HCT116 (cell line): ENCODE measurements around the gene AUTS2. TPM values are rescaled to one million over a fixed set of nuclear protein-coding genes. Genes with fewer than 3 reads are reported as not detected.

ENCODE experiments used
- ATAC-seq: fragments of 200-7000 bp; cut with Tn5 transposase; 2 replicates; pipeline ENCODE4 v1.9.1; 2020; ENCODE audit warnings: mild to moderate bottlenecking, moderate library complexity
- BruUV-seq: library from RNA; stranded (reverse); fragments of 400-500 nt; replicated peaks from 2 replicates; lab custom pipeline; 2021; lab: Mats Ljungman, UMichigan
- CTCF ChIA-PET: fragments of 300-600 bp; sonication (Branson Sonifier 250); formaldehyde crosslinking; loops from one replicate; lab custom pipeline; 2021; ENCODE audit warnings: antibody characterized with exemption; lab: Charles Lee
- POLR2A ChIA-PET: fragments of 300-600, 350-600 bp; sonication (Branson Sonifier 250); formaldehyde crosslinking; loops from one replicate; lab custom pipeline; 2021; ENCODE audit warnings: antibody characterized with exemption; lab: Charles Lee
- RAD21 ChIA-PET, 2 experiments: fragments of 300-600 bp; sonication (Branson Sonifier 250); formaldehyde crosslinking; loops; one replicate each; lab custom pipeline; 2023; ENCODE audit warnings: low total read pairs in 2 of 2; ENCODE audit not compliant: uncharacterized antibody in 2 of 2, unreplicated experiment in 2 of 2, low non-redundant PET in 1 of 2; lab: Charles Lee
- DNase-seq: peaks from one replicate; pipeline ENCODE4 v3.0.0-alpha.2; 2010; ENCODE audit warnings: low read depth, low spot score
- H2AFZ ChIP-seq: fragments of 200-600 bp; shearing (Covaris generic), sonication (generic); 2 replicates; pipeline ENCODE4 v1.6.1; 2017; ENCODE audit warnings: low read depth, mixed run types, mixed read lengths, antibody characterized with exemption, low read length; ENCODE audit not compliant: poor library complexity, severe bottlenecking
- H3K27ac ChIP-seq: 2 replicates; pipeline ENCODE4 v1.5.1; 2012; ENCODE audit warnings: low read depth, low read length
- H3K27me3 ChIP-seq: fragments of 200-600 bp; sonication (generic); 2 replicates; pipeline ENCODE4 v1.6.1; 2016; ENCODE audit warnings: mixed run types, low read length, mixed read lengths; ENCODE audit not compliant: insufficient read depth
- H3K36me3 ChIP-seq, 2 experiments: fragments of 200-500 bp in 1 of 2; fragments of 200-600 bp in 1 of 2; sonication (Bioruptor generic) in 1 of 2; sonication (generic) in 1 of 2; 2 replicates each; pipeline versions ENCODE4 v1.5.1 to v1.6.1; 2014 to 2016; ENCODE audit warnings: low read length in 2 of 2, inconsistent platforms in 1 of 2, mixed read lengths in 1 of 2, mixed run types in 1 of 2; ENCODE audit not compliant: insufficient read depth in 2 of 2, control insufficient read depth in 1 of 2
- H3K4me1 ChIP-seq, 2 experiments: fragments of 200-600 bp in 1 of 2; sonication (generic) in 1 of 2; 2 replicates each; pipeline versions ENCODE4 v1.5.1 to v1.6.1; 2012 to 2017; ENCODE audit warnings: low read length in 2 of 2, inconsistent platforms in 1 of 2, mild to moderate bottlenecking in 1 of 2, mixed read lengths in 1 of 2, mixed run types in 1 of 2, moderate library complexity in 1 of 2; ENCODE audit not compliant: insufficient read depth in 2 of 2, control insufficient read depth in 1 of 2
- H3K4me2 ChIP-seq: fragments of 200-600 bp; sonication (generic); 2 replicates; pipeline ENCODE4 v1.6.1; 2017; ENCODE audit warnings: mixed run types, low read length, mixed read lengths
- H3K4me3 ChIP-seq, 2 experiments: fragments of 200-600 bp in 1 of 2; sonication (generic) in 1 of 2; replicated peaks in 1 of 2; 2 replicates each; pipeline ENCODE4 v1.5.1; 2011 to 2016; ENCODE audit warnings: low read length in 2 of 2, control low read depth in 1 of 2, low read depth in 1 of 2, mild to moderate bottlenecking in 1 of 2, mixed read lengths in 1 of 2, mixed run types in 1 of 2
- H3K79me2 ChIP-seq: fragments of 200-600 bp; sonication (generic); 2 replicates; pipeline ENCODE4 v1.6.1; 2017; ENCODE audit warnings: mild to moderate bottlenecking, mixed run types, low read length, moderate library complexity, mixed read lengths; ENCODE audit not compliant: insufficient read depth
- H3K9ac ChIP-seq: fragments of 200-600 bp; sonication (generic); 2 replicates; pipeline ENCODE4 v1.6.1; 2016; ENCODE audit warnings: low read length, mixed read lengths
- H3K9me2 ChIP-seq: fragments of 200-600 bp; sonication (generic), shearing (Covaris generic); 2 replicates; pipeline ENCODE4 v1.6.1; 2017; ENCODE audit warnings: mixed run types, mild to moderate bottlenecking, moderate library complexity; ENCODE audit not compliant: insufficient read depth
- H3K9me3 ChIP-seq, 2 experiments: fragments of 200-500 bp in 1 of 2; fragments of 200-600 bp in 1 of 2; sonication (Bioruptor generic) in 1 of 2; sonication (generic) in 1 of 2; 2 replicates each; pipeline ENCODE4 v1.6.1; 2014 to 2017; ENCODE audit warnings: low read length in 2 of 2, mixed read lengths in 2 of 2, inconsistent platforms in 1 of 2, low read depth in 1 of 2, mild to moderate bottlenecking in 1 of 2, mixed run types in 1 of 2, moderate library complexity in 1 of 2; ENCODE audit not compliant: control insufficient read depth in 1 of 2, insufficient read depth in 1 of 2
- H4K20me1 ChIP-seq: fragments of 200-600 bp; sonication (generic), shearing (Covaris generic); 2 replicates; pipeline ENCODE4 v1.6.1; 2017; ENCODE audit warnings: mixed run types, mild to moderate bottlenecking, moderate library complexity; ENCODE audit not compliant: insufficient read depth
- ATF3 ChIP-seq: IDR thresholded peaks from 2 replicates; pipeline ENCODE4 v1.6.1; 2012
- CBX3 ChIP-seq: IDR thresholded peaks from 2 replicates; pipeline ENCODE4 v1.6.1; 2012; ENCODE audit warnings: low read depth
- ELF1 ChIP-seq: IDR thresholded peaks from 2 replicates; pipeline ENCODE4 v1.6.1; 2012; ENCODE audit warnings: low read depth, borderline replicate concordance
- EZH2 ChIP-seq: fragments of 200-600 bp; sonication (generic); IDR thresholded peaks from 2 replicates; pipeline ENCODE4 v1.6.1; 2017; ENCODE audit warnings: antibody characterized with exemption, mixed run types
- EZH2phosphoT487 ChIP-seq: fragments of 200-600 bp; IDR thresholded peaks from 2 replicates; pipeline ENCODE4 v1.6.1; 2018; ENCODE audit warnings: antibody characterized with exemption, borderline replicate concordance
- FOSL1 ChIP-seq: IDR thresholded peaks from 2 replicates; pipeline ENCODE4 v1.6.1; 2012; ENCODE audit warnings: low read depth
- JUND ChIP-seq: IDR thresholded peaks from 2 replicates; pipeline ENCODE4 v1.6.1; 2012
- POLR2A ChIP-seq: IDR thresholded peaks from 2 replicates; pipeline ENCODE4 v1.7.0; 2011; ENCODE audit warnings: borderline replicate concordance; ENCODE audit not compliant: insufficient read depth, insufficient read length; ENCODE audit errors: extremely low read depth
- SIN3A ChIP-seq: IDR thresholded peaks from 2 replicates; pipeline ENCODE4 v1.6.1; 2012; ENCODE audit warnings: low read depth
- SP1 ChIP-seq: IDR thresholded peaks from 2 replicates; pipeline ENCODE4 v1.6.1; 2012; ENCODE audit warnings: low read depth
- YY1 ChIP-seq: IDR thresholded peaks from 2 replicates; pipeline ENCODE4 v1.6.1; 2011; ENCODE audit warnings: low read length, low read depth, moderate library complexity, mild to moderate bottlenecking; ENCODE audit not compliant: insufficient replicate concordance; ENCODE audit errors: extremely low read depth
- ZFX ChIP-seq: fragments of 450-650 bp; IDR thresholded peaks from 2 replicates; pipeline ENCODE4 v1.6.1; 2017
- ZNF274 ChIP-seq: fragments of 200-500 bp; sonication (Bioruptor generic); IDR thresholded peaks from 2 replicates; pipeline ENCODE4 v1.6.1; 2014; ENCODE audit warnings: mild to moderate bottlenecking, low read depth, low read length, inconsistent platforms
- intact Hi-C: fragments of 100-400 bp; cut with micrococcal nuclease; formaldehyde crosslinking; loops from 2 replicates; pipeline ENCODE4 v1.10.0; 2022
- total RNA-seq: library from RNA; stranded (reverse); gene quantifications from one replicate; pipeline ENCODE4 v1.2.1, GENCODE V29; 2021; ENCODE audit not compliant: unreplicated experiment
- TF ChIP-seq, protein P1 (sequence below): IDR thresholded peaks from 2 replicates; pipeline ENCODE4 v1.6.1; 2012
- TF ChIP-seq, protein P2 (sequence below), 3 experiments: fragments of 200-600 bp in 1 of 3; sonication (generic) in 1 of 3; IDR thresholded peaks in 2 of 3; conservative IDR thresholded peaks in 1 of 3; 2 replicates each; pipeline ENCODE4 v1.5.1; 2012 to 2017; ENCODE audit warnings: low read depth in 2 of 3, low read length in 2 of 3, antibody characterized with exemption in 1 of 3, borderline replicate concordance in 1 of 3, control low read depth in 1 of 3, mild to moderate bottlenecking in 1 of 3, mixed read lengths in 1 of 3, mixed run types in 1 of 3, moderate library complexity in 1 of 3; ENCODE audit not compliant: insufficient read depth in 1 of 3

AUTS2 gene
- total RNA-seq, 1 experiment from 2014 or later = 0.93 TPM

- no peaks in the 10 kb centered on the region for H3K79me2 ChIP-seq
- no peaks in the 10 kb centered on the region for H3K27me3 ChIP-seq
- no peak overlapping the region for H3K4me3 ChIP-seq
- POLR2A ChIA-PET = no interaction called here
- no peak overlapping the region for H3K9ac ChIP-seq
- no peak overlapping the region for H3K27ac ChIP-seq
- ATAC-seq (no peak), DNase-seq (no peak)
- H3K9me2 ChIP-seq = no peaks in the 10 kb centered on the region
- CTCF ChIA-PET = no interaction called here
- H3K9me3 ChIP-seq = peaks cover 7 to 23% of the 10 kb centered on the region in 2 experiments; a peak in 2 of 4 replicates
- intact Hi-C loops = no loop called here
- no TSS peak for BruUV-seq
- RAD21 ChIA-PET = no interaction called here
- no peaks in the 10 kb centered on the region for H3K4me1 ChIP-seq
- H3K4me2 ChIP-seq = no peak overlapping the region
- TF ChIP-seq POLR2A (no peak), CBX3 (no peak), SP1 (no peak), ATF3 (no peak), FOSL1 (no peak), ELF1 (no peak), ZFX (no peak), YY1 (no peak), JUND (no peak), SIN3A (no peak), ZNF274 (no peak), EZH2 (no peak), EZH2phosphoT487 (no peak)
- TF ChIP-seq, protein P1, sequence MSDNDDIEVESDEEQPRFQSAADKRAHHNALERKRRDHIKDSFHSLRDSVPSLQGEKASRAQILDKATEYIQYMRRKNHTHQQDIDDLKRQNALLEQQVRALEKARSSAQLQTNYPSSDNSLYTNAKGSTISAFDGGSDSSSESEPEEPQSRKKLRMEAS = no peak
- TF ChIP-seq, protein P2, sequence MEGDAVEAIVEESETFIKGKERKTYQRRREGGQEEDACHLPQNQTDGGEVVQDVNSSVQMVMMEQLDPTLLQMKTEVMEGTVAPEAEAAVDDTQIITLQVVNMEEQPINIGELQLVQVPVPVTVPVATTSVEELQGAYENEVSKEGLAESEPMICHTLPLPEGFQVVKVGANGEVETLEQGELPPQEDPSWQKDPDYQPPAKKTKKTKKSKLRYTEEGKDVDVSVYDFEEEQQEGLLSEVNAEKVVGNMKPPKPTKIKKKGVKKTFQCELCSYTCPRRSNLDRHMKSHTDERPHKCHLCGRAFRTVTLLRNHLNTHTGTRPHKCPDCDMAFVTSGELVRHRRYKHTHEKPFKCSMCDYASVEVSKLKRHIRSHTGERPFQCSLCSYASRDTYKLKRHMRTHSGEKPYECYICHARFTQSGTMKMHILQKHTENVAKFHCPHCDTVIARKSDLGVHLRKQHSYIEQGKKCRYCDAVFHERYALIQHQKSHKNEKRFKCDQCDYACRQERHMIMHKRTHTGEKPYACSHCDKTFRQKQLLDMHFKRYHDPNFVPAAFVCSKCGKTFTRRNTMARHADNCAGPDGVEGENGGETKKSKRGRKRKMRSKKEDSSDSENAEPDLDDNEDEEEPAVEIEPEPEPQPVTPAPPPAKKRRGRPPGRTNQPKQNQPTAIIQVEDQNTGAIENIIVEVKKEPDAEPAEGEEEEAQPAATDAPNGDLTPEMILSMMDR (IDR thresholded peaks at IDR 0.05 in 2 of 3, conservative IDR thresholded peaks at IDR 0.05 in 1 of 3; ENCODE audit: borderline replicate concordance in 1 of 3, insufficient read depth in 1 of 3, low read depth in 2 of 3, low read length in 2 of 3) = no peak
- H3K36me3 ChIP-seq = no peaks in the 10 kb centered on the region
- H2AFZ ChIP-seq = no peak overlapping the region
- no peaks in the 10 kb centered on the region for H4K20me1 ChIP-seq
Measured at GRCh38 chr7:70354409-70355169, 756.3 kb downstream of the AUTS2 start.
